Naive thymus-derived CD4-positive, alpha-beta T cell (primary cell): Measurements from ENCODE around the gene RAB32. TPM values are rescaled to one million over a fixed set of nuclear protein-coding genes. Genes with fewer than 3 reads are reported as not detected.

Source experiments
- ATAC-seq: fragments of 150-1000 bp; cut with Tn5 transposase; 2 replicates; pipeline ENCODE4 v1.10.0; 2021; ENCODE audit warnings: mild to moderate bottlenecking, moderate library complexity
- CTCF ChIA-PET: fragments of 350-600 bp; sonication (Branson Sonifier 250); formaldehyde crosslinking; loops from one replicate; lab custom pipeline; 2021; ENCODE audit warnings: antibody characterized with exemption; lab: Charles Lee
- POLR2A ChIA-PET: fragments of 350-600 bp; sonication (Branson Sonifier 250); formaldehyde crosslinking; loops from one replicate; lab custom pipeline; 2021; ENCODE audit warnings: antibody characterized with exemption, inconsistent platforms; lab: Charles Lee
- DNase-seq, 9 donors: peaks; one replicate each; pipeline versions ENCODE4 v3.0.0 to v3.0.0-alpha.2; 2020 to 2022; ENCODE audit warnings: mixed read lengths in 1 of 9
- H3K27ac ChIP-seq: one replicate; pipeline ENCODE4 v1.7.0; 2013; ENCODE audit warnings: mild to moderate bottlenecking, low read depth, low read length, moderate library complexity
- H3K27me3 ChIP-seq, 2 donors: one replicate each; pipeline ENCODE4 v1.7.0; 2013; ENCODE audit warnings: low read length in 2 of 2, mild to moderate bottlenecking in 2 of 2, moderate library complexity in 2 of 2; ENCODE audit not compliant: control insufficient read depth in 2 of 2, insufficient read depth in 2 of 2
- H3K36me3 ChIP-seq, 3 experiments: 1 replicate in 2 of 3; 2 replicates in 1 of 3; pipeline ENCODE4 v1.7.0; 2013; ENCODE audit warnings: low read length in 3 of 3, mild to moderate bottlenecking in 3 of 3, moderate library complexity in 1 of 3; ENCODE audit not compliant: insufficient read depth in 3 of 3, control insufficient read depth in 2 of 3
- H3K4me1 ChIP-seq, 2 donors: one replicate each; pipeline ENCODE4 v1.7.0; 2013; ENCODE audit warnings: low read length in 2 of 2, mild to moderate bottlenecking in 2 of 2, moderate library complexity in 1 of 2; ENCODE audit not compliant: control insufficient read depth in 2 of 2, insufficient read depth in 2 of 2
- H3K4me3 ChIP-seq: 2 replicates; pipeline ENCODE4 v1.7.0; 2013; ENCODE audit warnings: mild to moderate bottlenecking, low read length
- H3K9me3 ChIP-seq, 3 experiments: 1 replicate in 2 of 3; 2 replicates in 1 of 3; pipeline ENCODE4 v1.7.0; 2013; ENCODE audit warnings: low read length in 3 of 3; ENCODE audit not compliant: control insufficient read depth in 2 of 3
- H3K27ac Mint-ChIP-seq, 9 donors: one replicate each; pipeline ENCODE4 v1.8.0; 2020 to 2022; ENCODE audit warnings: mixed read lengths in 9 of 9, mild to moderate bottlenecking in 8 of 9, moderate library complexity in 5 of 9, inconsistent platforms in 2 of 9
- H3K27me3 Mint-ChIP-seq, 5 donors: one replicate each; pipeline ENCODE4 v1.8.0; 2021 to 2022; ENCODE audit warnings: mixed read lengths in 5 of 5, mild to moderate bottlenecking in 1 of 5
- H3K36me3 Mint-ChIP-seq, 5 donors: one replicate each; pipeline ENCODE4 v1.8.0; 2020 to 2022; ENCODE audit warnings: mixed read lengths in 5 of 5, mild to moderate bottlenecking in 3 of 5, inconsistent platforms in 1 of 5
- H3K4me1 Mint-ChIP-seq, 7 donors: one replicate each; pipeline ENCODE4 v1.8.0; 2020 to 2022; ENCODE audit warnings: mixed read lengths in 7 of 7, mild to moderate bottlenecking in 3 of 7, inconsistent platforms in 1 of 7
- H3K4me3 Mint-ChIP-seq, 10 donors: one replicate each; pipeline ENCODE4 v1.8.0; 2020 to 2022; ENCODE audit warnings: mild to moderate bottlenecking in 10 of 10, mixed read lengths in 10 of 10, moderate library complexity in 6 of 10, inconsistent platforms in 2 of 10
- H3K9me3 Mint-ChIP-seq, 11 donors: one replicate each; pipeline ENCODE4 v1.8.0; 2020 to 2022; ENCODE audit warnings: mixed read lengths in 11 of 11, mild to moderate bottlenecking in 4 of 11, inconsistent platforms in 1 of 11, moderate library complexity in 1 of 11
- intact Hi-C, 2 donors: fragments of 100-400 bp; cut with micrococcal nuclease; formaldehyde crosslinking; loops; one replicate each; pipeline ENCODE4 v1.15.1; 2023
- polyA plus RNA-seq, 2 donors: library from polyadenylated mRNA; unstranded; fragments of 300-500 nt; fragmentation: Illumina TruSeq; gene quantifications; one replicate each; pipeline ENCODE4 v1.2.3, GENCODE V29; 2021
- total RNA-seq, 6 experiments: library from RNA in 5 of 6; stranded (reverse) in 5 of 6; gene quantifications; 1 replicate in 5 of 6; 2 replicates in 1 of 6; pipeline ENCODE4 v1.2.3 and lab custom pipeline; 2021 to 2026

The RAB32 gene
- total and polyA plus RNA-seq, 7 experiments from 2014 or later, result 0.24 to 22.5 (median 0.92) TPM

DNA sequence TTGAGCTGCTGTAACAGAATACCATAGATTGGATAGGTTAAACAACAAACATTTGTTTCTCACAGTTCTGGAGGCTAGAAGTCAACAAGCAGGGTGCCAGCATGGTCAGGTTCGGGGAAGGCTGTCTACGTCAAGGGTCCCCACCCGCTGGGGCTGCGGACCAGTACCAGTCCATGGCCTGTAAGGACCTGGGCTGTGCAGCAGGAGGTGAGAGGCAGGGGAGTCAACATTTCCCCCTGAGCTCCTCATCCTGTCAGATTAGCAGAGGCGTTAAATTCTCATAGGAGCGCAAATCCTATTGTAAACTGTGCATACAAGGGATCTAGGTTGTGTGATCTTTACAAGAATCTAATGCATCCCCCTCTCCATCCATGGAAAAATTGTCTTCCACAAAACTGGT, 58.9 kb downstream of the RAB32 start:
- no peaks in the 10 kb centered on the region for H3K9me3 ChIP-seq
- ChIA-PET POLR2A (no interaction called here), CTCF (no interaction called here)
- ATAC-seq (no peak), DNase-seq (no peak)
- no peaks in the 10 kb centered on the region for H3K36me3 ChIP-seq
- no peaks in the 10 kb centered on the region for H3K36me3 Mint-ChIP-seq
- H3K4me3 Mint-ChIP-seq, result no peak overlapping the region
- H3K4me3 ChIP-seq, result no peak overlapping the region
- intact Hi-C loops, result no loop called here
- H3K27me3 ChIP-seq, result no peaks in the 10 kb centered on the region
- no peak overlapping the region for H3K27ac ChIP-seq
- H3K27me3 Mint-ChIP-seq, result peaks cover 11 to 33% (median 24%) of the 10 kb centered on the region in 5 donors
- H3K4me1 ChIP-seq, result no peaks in the 10 kb centered on the region
- no peak overlapping the region for H3K27ac Mint-ChIP-seq
- peaks cover 5 to 12% (median 8%) of the 10 kb centered on the region in 7 donors for H3K4me1 Mint-ChIP-seq
- H3K9me3 Mint-ChIP-seq, result peaks cover 0 to 5% (median 0%) of the 10 kb centered on the region in 11 donors

Other genes starting within 250 kb of the RAB32 start
- gene ADGB, start 55.1 kb downstream of the RAB32 start, total RNA-seq, result not detected
- gene ADGB, start 55.1 kb downstream of the RAB32 start, polyA plus RNA-seq, result not detected